Measurements from ENCODE around the gene SLC38A9.

- no peak for TF ChIP-seq EZH2phosphoT487 (IDR thresholded peaks at IDR 0.05; ENCODE audit: insufficient read depth, low read depth)
- TF ChIP-seq EZH2 (IDR thresholded peaks at IDR 0.05; ENCODE audit: insufficient read depth, poor library complexity, severe bottlenecking), result no peak
These were observed 86.2 kb downstream of the SLC38A9 start for GRCh38 chr5:55625913-55626312.

Measured in GM23248 (cell line).